ENCODE results near the gene ADAMTS17. TPM values are rescaled to one million over a fixed set of nuclear protein-coding genes. Genes with fewer than 3 reads are reported as not detected.

ADAMTS17 gene
- total and polyA plus RNA-seq, 7 donors = 4.4 to 93.0 (median 7.2) TPM

DNA sequence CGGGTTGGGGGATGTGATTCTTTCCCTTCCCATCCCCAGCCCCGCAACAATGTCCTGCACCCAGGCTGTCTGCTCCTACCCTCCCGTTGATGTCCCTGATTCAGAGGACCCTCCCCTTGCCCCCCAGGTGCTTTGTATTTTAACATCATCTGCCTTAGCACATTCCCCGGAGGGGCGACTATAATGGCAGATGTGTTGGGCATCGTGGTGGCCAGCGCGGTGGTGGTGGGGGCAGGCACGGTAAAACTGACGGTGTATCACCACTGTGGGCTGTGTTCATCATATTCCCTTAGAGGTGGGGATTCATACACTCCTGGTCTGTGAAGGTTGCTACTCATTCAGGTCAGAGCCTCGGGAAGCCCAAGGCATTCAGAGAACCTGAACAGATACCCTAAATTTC, 173.0 kb downstream of the ADAMTS17 start:
- H3K27ac ChIP-seq = no peak overlapping the region
- H3K9me3 ChIP-seq = peaks cover 20% of the 10 kb centered on the region
- WGBS, 3 donors = 93 to 95% (median 94%) methylated on average over 11 of the region's 11 CpGs
- H3K36me3 ChIP-seq (ENCODE audit: insufficient read depth in 1 of 2, low read depth in 1 of 2) = no peaks in the 10 kb centered on the region
- DNase-seq (no peak), ATAC-seq (no peak)
- peaks cover 0 to 1% (median 0%) of the 10 kb centered on the region in 3 donors for H3K27me3 ChIP-seq (ENCODE audit: insufficient read depth in 3 of 3, low read length in 2 of 3)
- intact Hi-C loops (cut with DNase I) = no loop called here
- no peak overlapping the region for H3K4me3 ChIP-seq
- TF ChIP-seq, protein P1, sequence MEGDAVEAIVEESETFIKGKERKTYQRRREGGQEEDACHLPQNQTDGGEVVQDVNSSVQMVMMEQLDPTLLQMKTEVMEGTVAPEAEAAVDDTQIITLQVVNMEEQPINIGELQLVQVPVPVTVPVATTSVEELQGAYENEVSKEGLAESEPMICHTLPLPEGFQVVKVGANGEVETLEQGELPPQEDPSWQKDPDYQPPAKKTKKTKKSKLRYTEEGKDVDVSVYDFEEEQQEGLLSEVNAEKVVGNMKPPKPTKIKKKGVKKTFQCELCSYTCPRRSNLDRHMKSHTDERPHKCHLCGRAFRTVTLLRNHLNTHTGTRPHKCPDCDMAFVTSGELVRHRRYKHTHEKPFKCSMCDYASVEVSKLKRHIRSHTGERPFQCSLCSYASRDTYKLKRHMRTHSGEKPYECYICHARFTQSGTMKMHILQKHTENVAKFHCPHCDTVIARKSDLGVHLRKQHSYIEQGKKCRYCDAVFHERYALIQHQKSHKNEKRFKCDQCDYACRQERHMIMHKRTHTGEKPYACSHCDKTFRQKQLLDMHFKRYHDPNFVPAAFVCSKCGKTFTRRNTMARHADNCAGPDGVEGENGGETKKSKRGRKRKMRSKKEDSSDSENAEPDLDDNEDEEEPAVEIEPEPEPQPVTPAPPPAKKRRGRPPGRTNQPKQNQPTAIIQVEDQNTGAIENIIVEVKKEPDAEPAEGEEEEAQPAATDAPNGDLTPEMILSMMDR (IDR thresholded peaks at IDR 0.05) = no peak
- H3K4me1 ChIP-seq = peaks cover 14% of the 10 kb centered on the region

DNA sequence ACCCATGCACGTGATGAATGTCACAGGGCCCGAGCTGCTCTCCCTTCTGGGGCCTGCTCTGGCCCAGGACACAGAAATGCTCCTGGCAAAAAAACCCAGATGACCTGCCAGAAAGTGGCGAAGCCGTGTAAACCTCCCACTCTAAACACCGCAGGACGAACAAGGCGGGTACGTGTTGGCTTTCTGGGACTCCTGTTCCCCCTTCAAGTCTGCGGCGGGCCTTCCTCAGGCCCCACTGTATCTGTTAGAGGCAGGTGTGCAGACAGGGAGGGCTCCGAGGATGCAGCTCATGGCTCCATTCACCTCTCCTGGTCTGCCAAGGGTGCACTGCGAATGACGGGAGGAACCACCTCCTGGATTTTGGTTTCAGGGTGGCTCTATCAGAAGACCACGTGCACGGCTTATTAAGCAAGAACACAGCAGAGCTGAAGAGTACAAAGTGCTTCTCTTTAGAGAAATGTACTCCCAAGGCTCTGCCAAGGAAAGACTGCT, 173.8 kb downstream of the ADAMTS17 start:
- H3K27me3 ChIP-seq (ENCODE audit: insufficient read depth in 3 of 3, low read length in 2 of 3) = peaks cover 0 to 1% (median 0%) of the 10 kb centered on the region in 3 donors
- H3K9me3 ChIP-seq = peaks cover 11% of the 10 kb centered on the region
- ATAC-seq (peak; percentile 50 to 95 (median 60)), DNase-seq (peak in 1 of 2 donors; percentile 66)
- TF ChIP-seq, protein P1 (IDR thresholded peaks at IDR 0.05) = no peak
- no peak overlapping the region for H3K27ac ChIP-seq
- no peak overlapping the region for H3K4me3 ChIP-seq
- peaks cover 14% of the 10 kb centered on the region for H3K4me1 ChIP-seq
- intact Hi-C loops (cut with DNase I) = no loop called here
- 30 to 51% (median 31%) methylated on average over 15 of the region's 15 CpGs for WGBS, 3 donors
- H3K36me3 ChIP-seq (ENCODE audit: insufficient read depth in 1 of 2, low read depth in 1 of 2) = no peaks in the 10 kb centered on the region

DNA sequence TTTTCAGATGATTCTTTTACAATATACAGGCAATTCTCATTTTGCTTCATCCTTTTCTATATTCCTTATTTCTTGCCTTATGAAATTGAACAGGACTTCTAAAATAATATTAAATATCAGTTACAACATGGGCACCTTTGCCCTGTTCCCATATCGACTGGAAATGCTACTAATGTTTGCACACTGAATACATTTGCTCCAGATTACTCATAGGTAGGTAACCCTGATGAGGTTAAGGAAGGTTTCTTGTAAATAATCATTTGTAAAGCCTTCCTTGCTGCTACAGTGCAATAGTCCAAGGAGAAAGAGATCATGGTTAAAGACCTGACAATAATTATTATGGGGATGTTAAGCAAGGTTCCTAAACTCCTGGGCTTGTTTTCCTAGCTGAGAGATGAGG, 175.5 kb downstream of the ADAMTS17 start:
- WGBS, 3 donors = 84 to 95% (median 85%) methylated on average over 1 of the region's 1 CpG
- Histone ChIP-seq H3K4me1 (peaks cover 14% of the 10 kb centered on the region), H3K36me3 (ENCODE audit: insufficient read depth in 1 of 2, low read depth in 1 of 2) (no peaks in the 10 kb centered on the region), H3K27ac (no peak overlapping the region), H3K27me3 (ENCODE audit: insufficient read depth in 3 of 3, low read length in 2 of 3) (peaks cover 0 to 1% (median 0%) of the 10 kb centered on the region in 3 donors), H3K9me3 (no peaks in the 10 kb centered on the region), H3K4me3 (no peak overlapping the region)
- DNase-seq (no peak), ATAC-seq (no peak)
- intact Hi-C loops (cut with DNase I) = no loop called here
- TF ChIP-seq, protein P1 (IDR thresholded peaks at IDR 0.05) = no peak

DNA sequence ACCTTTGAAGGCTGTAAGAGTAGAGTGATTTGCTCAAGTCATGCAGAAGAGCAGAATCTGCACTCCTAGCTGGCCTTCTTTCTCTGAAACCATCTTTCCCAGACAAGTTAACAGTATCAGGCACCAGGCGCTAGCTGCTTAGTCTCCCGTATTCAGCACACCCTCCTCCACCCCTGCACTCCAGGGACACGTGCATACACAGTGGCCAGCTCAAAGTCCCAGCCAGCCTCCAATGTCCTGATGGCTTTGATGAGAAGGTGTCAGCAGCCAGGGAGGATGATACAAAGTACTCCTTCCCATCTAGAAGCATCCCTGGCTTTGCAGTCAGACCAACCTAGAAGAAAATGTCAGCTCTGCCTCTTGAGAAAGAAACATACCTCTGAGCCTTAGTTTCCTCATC, 177.8 kb downstream of the ADAMTS17 start:
- intact Hi-C loops (cut with DNase I) = no loop called here
- ATAC-seq = no peak
- 87 to 97% (median 90%) methylated on average over 3 of the region's 3 CpGs for WGBS, 3 donors
- no peak overlapping the region for H3K27ac ChIP-seq
- H3K36me3 ChIP-seq (ENCODE audit: insufficient read depth in 1 of 2, low read depth in 1 of 2) = no peaks in the 10 kb centered on the region
- TF ChIP-seq, protein P1 (IDR thresholded peaks at IDR 0.05) = no peak
- H3K9me3 ChIP-seq = no peaks in the 10 kb centered on the region
- DNase-seq = no peak
- H3K27me3 ChIP-seq (ENCODE audit: insufficient read depth in 3 of 3, low read length in 2 of 3) = peaks cover 0 to 1% (median 0%) of the 10 kb centered on the region in 3 donors
- no peak overlapping the region for H3K4me3 ChIP-seq
- peaks cover 14% of the 10 kb centered on the region for H3K4me1 ChIP-seq

DNA sequence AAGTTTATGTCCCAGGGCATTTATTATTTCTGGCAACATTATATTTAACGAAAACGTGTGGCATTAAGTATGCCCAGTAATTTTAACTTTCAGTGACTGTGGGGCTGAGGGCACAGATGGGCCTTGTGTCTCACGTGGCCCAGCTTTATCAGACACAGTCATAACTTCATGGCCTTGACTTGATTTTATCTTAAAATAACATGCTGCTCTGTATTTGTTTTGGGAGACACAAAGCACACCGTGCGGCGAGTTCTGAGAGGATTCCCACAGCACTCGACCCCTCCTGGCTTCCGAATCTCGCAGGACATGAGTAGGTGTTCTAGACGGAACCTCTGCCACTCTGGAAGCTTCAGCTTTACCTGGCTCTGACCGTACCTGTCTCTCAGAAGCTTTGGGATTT, 180.8 kb downstream of the ADAMTS17 start:
- intact Hi-C loops (cut with DNase I) = no loop called here
- Histone ChIP-seq H3K36me3 (ENCODE audit: insufficient read depth in 1 of 2, low read depth in 1 of 2) (no peaks in the 10 kb centered on the region), H3K27ac (no peak overlapping the region), H3K9me3 (no peaks in the 10 kb centered on the region), H3K4me1 (no peaks in the 10 kb centered on the region), H3K4me3 (no peak overlapping the region), H3K27me3 (ENCODE audit: insufficient read depth in 3 of 3, low read length in 2 of 3) (peaks cover 0 to 1% (median 0%) of the 10 kb centered on the region in 3 donors)
- ATAC-seq (no peak), DNase-seq (no peak)
- 90 to 92% (median 91%) methylated on average over 11 of the region's 11 CpGs for WGBS, 3 donors
- TF ChIP-seq, protein P1 (IDR thresholded peaks at IDR 0.05) = no peak

Measured in psoas muscle (tissue), 8 donors.